K562 (cell line): ENCODE results near the gene LSR. TPM values are rescaled to one million over a fixed set of nuclear protein-coding genes. Genes with fewer than 3 reads are reported as not detected.
A peak's percentile ranks its signal among the peaks of the same experiment; 100 is the strongest.

Experiments
- CREBBP ChIP-seq: IDR thresholded peaks from one replicate; pipeline ENCODE4 v1.6.1; 2012; ENCODE audit warnings: low read depth, mild to moderate bottlenecking, control low read depth, inconsistent platforms, low read length
- ERF ChIP-seq: fragments of 450-650 bp; formaldehyde crosslinking; IDR thresholded peaks from 2 replicates; pipeline ENCODE4 v1.4.0; 2020; ENCODE audit warnings: mild to moderate bottlenecking, mixed read lengths
- GTF2F1 ChIP-seq: IDR thresholded peaks from 2 replicates; pipeline ENCODE4 v1.6.1; 2011; ENCODE audit warnings: low read depth, low read length, improper control_type of control experiment
- HMGN3 ChIP-seq: IDR thresholded peaks from 2 replicates; pipeline ENCODE4 v1.6.1; 2011; ENCODE audit warnings: borderline replicate concordance, low read depth, mild to moderate bottlenecking, mixed read lengths, low read length; ENCODE audit not compliant: insufficient read length; ENCODE audit errors: extremely low read depth
- IFI16 ChIP-seq: fragments of 250-450 bp; sonication (Bioruptor Pico); IDR thresholded peaks from 2 replicates; pipeline ENCODE4 v2.1.2; 2022; ENCODE audit warnings: mild to moderate bottlenecking, inconsistent platforms
- PHB ChIP-seq: fragments of 250-450 bp; sonication (Bioruptor Pico); IDR thresholded peaks from 2 replicates; pipeline ENCODE4 v1.5.0; 2021
- PTBP1 ChIP-seq: fragments of 200-400 bp; formaldehyde crosslinking; IDR thresholded peaks from 2 replicates; pipeline ENCODE4 v1.6.1; 2017; ENCODE audit warnings: low read depth, low read length
- SOX6 ChIP-seq: fragments of 450-650 bp; IDR thresholded peaks from 2 replicates; pipeline ENCODE4 v1.6.1; 2014; ENCODE audit warnings: mild to moderate bottlenecking
- THAP7 ChIP-seq: fragments of 250-450 bp; sonication (Bioruptor Pico); IDR thresholded peaks from 2 replicates; pipeline ENCODE4 v1.5.0; 2021
- THRB ChIP-seq: fragments of 450-650 bp; formaldehyde crosslinking; conservative IDR thresholded peaks from 2 replicates; pipeline ENCODE4 v1.4.0; 2022; ENCODE audit warnings: mild to moderate bottlenecking, missing genetic modification characterization
- ZNF274 ChIP-seq: IDR thresholded peaks from 2 replicates; pipeline ENCODE4 v1.6.1; 2011; ENCODE audit warnings: low read depth, mild to moderate bottlenecking, low read length, moderate library complexity, borderline replicate concordance
- ZNF431 ChIP-seq: sonication (generic); formaldehyde crosslinking; IDR thresholded peaks from 2 replicates; pipeline ENCODE4 v1.8.0; 2022; ENCODE audit warnings: mild to moderate bottlenecking, missing genetic modification reagents
- ZNF592 ChIP-seq: fragments of 450-650 bp; IDR thresholded peaks from 2 replicates; pipeline ENCODE4 v1.6.1; 2017; ENCODE audit warnings: antibody characterized with exemption, mild to moderate bottlenecking
- polyA plus RNA-seq, 8 experiments: library from polyadenylated mRNA; depleted of rRNA in 4 of 8; stranded (reverse) in 5 of 8; unstranded in 3 of 8; fragments of >200 nt; fragmentation: Nextera tagmentation in 2 of 8; fragmentation: Illumina TruSeq in 1 of 8; extraction: Ambion mirVana in 2 of 8; extraction: Trizol in 1 of 8; gene quantifications; 2 replicates each; pipeline versions ENCODE4 v1.2.1 to v1.2.3, GENCODE V29; 2011 to 2014; ENCODE audit warnings: inconsistent platforms in 1 of 8, missing spikeins in 1 of 8
- total RNA-seq, 7 experiments: library from RNA; depleted of rRNA in 6 of 7; stranded (reverse); fragments of >200 nt in 6 of 7; fragmentation: Illumina TruSeq in 2 of 7; extraction: Trizol in 2 of 7; gene quantifications; 2 replicates each; pipeline versions ENCODE4 v1.2.1 to v1.2.3, GENCODE V29; 2011 to 2021; ENCODE audit warnings: low replicate concordance in 1 of 7
- TF ChIP-seq, protein P1 (sequence below): fragments of 200-800 bp; sonication (Bioruptor generic); IDR thresholded peaks from 2 replicates; pipeline ENCODE4 v1.6.1; 2017; ENCODE audit warnings: missing genetic modification characterization, missing compliant biosample characterization
- TF ChIP-seq, protein P2 (sequence below): fragments of 250-450 bp; sonication (Bioruptor Pico); IDR thresholded peaks from 2 replicates; pipeline ENCODE4 v1.8.0; 2021; ENCODE audit warnings: borderline replicate concordance, mild to moderate bottlenecking, moderate library complexity; ENCODE audit not compliant: poor library complexity, severe bottlenecking
- TF ChIP-seq, protein P3 (sequence below): fragments of 450-650 bp; formaldehyde crosslinking; IDR thresholded peaks from 2 replicates; pipeline ENCODE4 v1.4.0; 2022; ENCODE audit warnings: mild to moderate bottlenecking, moderate library complexity
- TF ChIP-seq, protein P4 (sequence below): fragments of 450-650 bp; conservative IDR thresholded peaks from 2 replicates; pipeline ENCODE4 v1.6.1; 2016; ENCODE audit warnings: missing genetic modification characterization, low read depth, mild to moderate bottlenecking, missing compliant biosample characterization, moderate library complexity

LSR gene
- total and polyA plus RNA-seq, 9 of the 15 experiments (the other 6 are each of a cell fraction or from before 2014, with no cell fraction given) = 0.44 to 87.9 (median 28.0) TPM

- no peak for TF ChIP-seq THRB (CRISPR knock-in tag)
- 0 out of 2 replicates have a peak, but pooled peaks have one; percentile 44 for TF ChIP-seq THAP7 (CRISPR knock-in tag)
- TF ChIP-seq SOX6 = peak; percentile 95
- no peak for TF ChIP-seq ZNF431 (CRISPR knock-in tag)
- no peak for TF ChIP-seq PHB (CRISPR knock-in tag)
- no peak for TF ChIP-seq GTF2F1
- no peak for TF ChIP-seq CREBBP
- TF ChIP-seq, protein P1, sequence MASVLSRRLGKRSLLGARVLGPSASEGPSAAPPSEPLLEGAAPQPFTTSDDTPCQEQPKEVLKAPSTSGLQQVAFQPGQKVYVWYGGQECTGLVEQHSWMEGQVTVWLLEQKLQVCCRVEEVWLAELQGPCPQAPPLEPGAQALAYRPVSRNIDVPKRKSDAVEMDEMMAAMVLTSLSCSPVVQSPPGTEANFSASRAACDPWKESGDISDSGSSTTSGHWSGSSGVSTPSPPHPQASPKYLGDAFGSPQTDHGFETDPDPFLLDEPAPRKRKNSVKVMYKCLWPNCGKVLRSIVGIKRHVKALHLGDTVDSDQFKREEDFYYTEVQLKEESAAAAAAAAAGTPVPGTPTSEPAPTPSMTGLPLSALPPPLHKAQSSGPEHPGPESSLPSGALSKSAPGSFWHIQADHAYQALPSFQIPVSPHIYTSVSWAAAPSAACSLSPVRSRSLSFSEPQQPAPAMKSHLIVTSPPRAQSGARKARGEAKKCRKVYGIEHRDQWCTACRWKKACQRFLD (CRISPR knock-in tag) = peak; percentile 87
- no peak for TF ChIP-seq ERF (CRISPR knock-in tag)
- TF ChIP-seq, protein P2, sequence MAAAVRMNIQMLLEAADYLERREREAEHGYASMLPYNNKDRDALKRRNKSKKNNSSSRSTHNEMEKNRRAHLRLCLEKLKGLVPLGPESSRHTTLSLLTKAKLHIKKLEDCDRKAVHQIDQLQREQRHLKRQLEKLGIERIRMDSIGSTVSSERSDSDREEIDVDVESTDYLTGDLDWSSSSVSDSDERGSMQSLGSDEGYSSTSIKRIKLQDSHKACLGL (CRISPR knock-in tag) = no peak
- TF ChIP-seq PTBP1 = 0 out of 2 replicates have a peak, but pooled peaks have one; percentile 20
- TF ChIP-seq IFI16 (CRISPR knock-in tag) = no peak
- TF ChIP-seq ZNF274 = no peak
- peak; percentile 83 for TF ChIP-seq ZNF592
- TF ChIP-seq, protein P3, sequence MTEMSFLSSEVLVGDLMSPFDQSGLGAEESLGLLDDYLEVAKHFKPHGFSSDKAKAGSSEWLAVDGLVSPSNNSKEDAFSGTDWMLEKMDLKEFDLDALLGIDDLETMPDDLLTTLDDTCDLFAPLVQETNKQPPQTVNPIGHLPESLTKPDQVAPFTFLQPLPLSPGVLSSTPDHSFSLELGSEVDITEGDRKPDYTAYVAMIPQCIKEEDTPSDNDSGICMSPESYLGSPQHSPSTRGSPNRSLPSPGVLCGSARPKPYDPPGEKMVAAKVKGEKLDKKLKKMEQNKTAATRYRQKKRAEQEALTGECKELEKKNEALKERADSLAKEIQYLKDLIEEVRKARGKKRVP (CRISPR knock-in tag) = peak; percentile 37; the same call in 1 of the 2 replicates
- TF ChIP-seq HMGN3 = no peak
- TF ChIP-seq, protein P4, sequence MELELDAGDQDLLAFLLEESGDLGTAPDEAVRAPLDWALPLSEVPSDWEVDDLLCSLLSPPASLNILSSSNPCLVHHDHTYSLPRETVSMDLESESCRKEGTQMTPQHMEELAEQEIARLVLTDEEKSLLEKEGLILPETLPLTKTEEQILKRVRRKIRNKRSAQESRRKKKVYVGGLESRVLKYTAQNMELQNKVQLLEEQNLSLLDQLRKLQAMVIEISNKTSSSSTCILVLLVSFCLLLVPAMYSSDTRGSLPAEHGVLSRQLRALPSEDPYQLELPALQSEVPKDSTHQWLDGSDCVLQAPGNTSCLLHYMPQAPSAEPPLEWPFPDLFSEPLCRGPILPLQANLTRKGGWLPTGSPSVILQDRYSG (tag) = peak; percentile 63; the same call in 1 of the 2 replicates
These were observed 28.4 kb upstream of the LSR start (continued) for GRCh38 chr19:35220315-35220921.
